CD4-positive, alpha-beta memory T cell (primary cell): ENCODE data around the gene PLA2G4A. TPM values are rescaled to one million over a fixed set of nuclear protein-coding genes. Genes with fewer than 3 reads are reported as not detected.

Source experiments
- CTCF ChIA-PET: fragments of 350-600 bp; sonication (Branson Sonifier 250); formaldehyde crosslinking; loops from one replicate; lab custom pipeline; 2021; ENCODE audit warnings: inconsistent platforms; ENCODE audit not compliant: partially characterized antibody; lab: Charles Lee
- POLR2A ChIA-PET: fragments of 350-600 bp; sonication (Branson Sonifier 250); formaldehyde crosslinking; loops from one replicate; lab custom pipeline; 2021; ENCODE audit not compliant: partially characterized antibody; lab: Charles Lee
- DNase-seq, 5 donors: peaks; one replicate each; pipeline versions ENCODE4 v3.0.0 to v3.0.0-alpha.2; 2020 to 2022; ENCODE audit warnings: mixed read lengths in 1 of 5
- H3K27ac ChIP-seq: one replicate; pipeline ENCODE4 v1.7.0; 2013; ENCODE audit warnings: low read depth, low read length
- H3K27me3 ChIP-seq: 2 replicates; pipeline ENCODE4 v1.7.0; 2013; ENCODE audit warnings: mild to moderate bottlenecking, low read length, moderate library complexity; ENCODE audit not compliant: insufficient read depth
- H3K36me3 ChIP-seq: 2 replicates; pipeline ENCODE4 v1.7.0; 2013; ENCODE audit warnings: mild to moderate bottlenecking, low read length, moderate library complexity; ENCODE audit not compliant: insufficient read depth
- H3K4me1 ChIP-seq: 2 replicates; pipeline ENCODE4 v1.7.0; 2013; ENCODE audit warnings: mild to moderate bottlenecking, low read length, moderate library complexity; ENCODE audit not compliant: insufficient read depth
- H3K4me3 ChIP-seq, 2 donors: one replicate each; pipeline ENCODE4 v1.7.0; 2013; ENCODE audit warnings: low read length in 2 of 2, mild to moderate bottlenecking in 1 of 2
- H3K9me3 ChIP-seq, 2 donors: one replicate each; pipeline ENCODE4 v1.7.0; 2013; ENCODE audit warnings: low read length in 2 of 2, control low read depth in 1 of 2; ENCODE audit not compliant: control insufficient read depth in 1 of 2
- H3K27ac Mint-ChIP-seq, 7 donors: one replicate each; pipeline ENCODE4 v1.8.0; 2020 to 2021; ENCODE audit warnings: mixed read lengths in 7 of 7, mild to moderate bottlenecking in 6 of 7, inconsistent platforms in 3 of 7, moderate library complexity in 3 of 7
- H3K27me3 Mint-ChIP-seq, 2 donors: one replicate each; pipeline ENCODE4 v1.8.0; 2020 to 2021; ENCODE audit warnings: mixed read lengths in 2 of 2
- H3K36me3 Mint-ChIP-seq, 2 donors: one replicate each; pipeline ENCODE4 v1.8.0; 2020 to 2021; ENCODE audit warnings: mixed read lengths in 2 of 2, inconsistent platforms in 1 of 2, mild to moderate bottlenecking in 1 of 2
- H3K4me1 Mint-ChIP-seq, 4 donors: one replicate each; pipeline ENCODE4 v1.8.0; 2020 to 2021; ENCODE audit warnings: mixed read lengths in 4 of 4, mild to moderate bottlenecking in 1 of 4
- H3K4me3 Mint-ChIP-seq, 8 donors: one replicate each; pipeline ENCODE4 v1.8.0; 2020 to 2021; ENCODE audit warnings: mixed read lengths in 8 of 8, mild to moderate bottlenecking in 7 of 8, moderate library complexity in 6 of 8, inconsistent platforms in 3 of 8
- H3K9me3 Mint-ChIP-seq, 8 donors: one replicate each; pipeline ENCODE4 v1.8.0; 2020 to 2021; ENCODE audit warnings: mixed read lengths in 8 of 8, mild to moderate bottlenecking in 5 of 8, inconsistent platforms in 3 of 8, moderate library complexity in 1 of 8
- intact Hi-C: fragments of 100-400 bp; cut with micrococcal nuclease; formaldehyde crosslinking; loops from one replicate; pipeline ENCODE4 v1.15.1; 2023
- polyA plus RNA-seq, 2 donors: library from polyadenylated mRNA; unstranded; fragments of 300-500 nt; fragmentation: Illumina TruSeq; gene quantifications; one replicate each; pipeline ENCODE4 v1.2.3, GENCODE V29; 2021
- total RNA-seq, 2 experiments: library from RNA; stranded (reverse); gene quantifications; one replicate each; pipeline ENCODE4 v1.2.3, GENCODE V29; 2021

Gene PLA2G4A
- total RNA-seq, result under 1 TPM; 0.25 to 0.32 TPM
- not detected for polyA plus RNA-seq

DNA sequence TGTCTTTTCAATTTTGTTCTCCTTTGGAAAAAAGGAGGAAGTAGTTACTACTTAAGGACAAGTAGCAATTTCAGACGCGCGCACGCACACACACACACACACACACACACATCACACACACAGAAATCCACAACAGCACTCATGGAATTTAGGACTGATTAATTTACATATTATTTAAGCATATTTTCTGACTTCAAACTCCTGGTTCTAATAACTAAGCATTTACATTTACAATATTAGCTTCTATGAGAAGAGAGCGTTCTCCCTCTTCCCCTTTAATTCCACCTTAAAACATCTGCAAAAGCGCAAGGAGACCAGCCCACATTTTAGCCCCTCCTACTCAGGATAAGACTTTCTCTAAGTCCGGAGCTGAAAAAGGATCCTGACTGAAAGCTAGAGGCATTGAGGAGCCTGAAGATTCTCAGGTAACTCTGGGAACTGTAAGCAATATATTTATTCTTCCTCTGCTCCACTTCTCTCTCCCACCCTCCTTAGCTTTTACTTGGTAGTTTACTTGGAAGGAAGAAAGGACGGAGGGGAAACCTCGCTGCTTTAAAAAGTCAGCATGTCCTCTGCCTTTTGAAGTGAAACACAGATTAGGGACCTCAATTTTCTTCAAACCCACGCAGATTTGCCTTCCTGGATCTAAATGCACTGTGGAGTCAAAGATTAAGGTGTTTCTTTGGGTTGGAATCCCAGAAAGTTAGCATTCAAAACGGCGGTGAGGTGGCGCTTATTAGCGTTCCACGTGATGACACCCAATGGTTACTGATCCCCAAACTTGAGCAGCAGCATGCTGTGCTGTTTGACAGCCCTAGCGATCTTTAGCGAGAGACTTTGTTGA lies at the start of gene PLA2G4A:
Gene PLA2G4A (plus strand): TSS at position 339 of the 844 bp plus-strand sequence. CDS start 25,406 bp downstream, outside the sequence.
- Histone ChIP-seq H3K9me3 (no peaks in the 10 kb centered on the region), H3K27ac (no peak within 1 kb of the TSS), H3K27me3 (no peaks in the 10 kb centered on the region), H3K4me3 (no peak within 1 kb of the TSS), H3K4me1 (no peaks in the 10 kb centered on the region), H3K36me3 (no peaks in the 10 kb centered on the region)
- Mint-ChIP-seq H3K36me3 (no peaks in the 10 kb centered on the region), H3K27me3 (peaks cover 2% of the 10 kb centered on the region in 2 donors), H3K27ac (peak within 1 kb of the TSS in 1 of 7 donors; percentile 19), H3K4me1 (peaks cover 7 to 14% (median 9%) of the 10 kb centered on the region in 4 donors), H3K9me3 (peaks cover 0 to 7% (median 0%) of the 10 kb centered on the region in 8 donors), H3K4me3 (peak within 1 kb of the TSS; percentile 66 to 85 (median 78))
- peak in 4 of 5 donors; percentile 4 to 10 (median 7) for DNase-seq
- intact Hi-C loops, result no loop called here
- ChIA-PET POLR2A (no interaction called here), CTCF (no interaction called here)

GRCh38 chr1:186780076-186780475 lies 48.7 kb upstream of the PLA2G4A start:
- no peaks in the 10 kb centered on the region for H3K27me3 Mint-ChIP-seq
- no peak overlapping the region for H3K27ac Mint-ChIP-seq
- H3K9me3 Mint-ChIP-seq, result peaks cover 0 to 4% (median 0%) of the 10 kb centered on the region in 8 donors
- Histone ChIP-seq H3K36me3 (no peaks in the 10 kb centered on the region), H3K27me3 (no peaks in the 10 kb centered on the region), H3K4me3 (no peak overlapping the region), H3K9me3 (no peaks in the 10 kb centered on the region), H3K4me1 (no peaks in the 10 kb centered on the region), H3K27ac (no peak overlapping the region)
- no peak for DNase-seq
- H3K36me3 Mint-ChIP-seq, result no peaks in the 10 kb centered on the region
- no peak overlapping the region for H3K4me3 Mint-ChIP-seq
- ChIA-PET POLR2A (no interaction called here), CTCF (no interaction called here)
- H3K4me1 Mint-ChIP-seq, result peaks cover 0 to 1% (median 0%) of the 10 kb centered on the region in 4 donors
- intact Hi-C loops, result no loop called here

DNA sequence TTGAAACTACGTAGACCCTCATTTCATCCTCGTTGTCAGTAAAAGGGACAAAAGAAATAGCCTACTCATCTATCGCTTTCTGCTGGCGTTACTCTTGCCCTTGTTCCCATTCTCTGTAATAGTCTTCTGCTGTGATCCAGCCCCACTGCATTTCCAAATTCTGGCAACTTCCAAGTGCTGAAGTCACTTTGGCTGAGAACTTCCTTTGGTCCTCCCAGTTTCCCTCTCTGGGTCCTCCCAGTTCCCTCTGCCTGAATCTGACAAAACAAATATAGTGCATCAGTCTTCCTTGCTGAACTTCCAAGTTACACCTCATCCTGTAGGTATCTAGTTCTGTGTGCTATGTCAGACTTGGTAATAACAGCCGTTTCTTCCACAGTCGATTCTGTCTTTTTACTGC lies 47.0 kb upstream of the PLA2G4A start:
- Mint-ChIP-seq H3K4me1 (no peaks in the 10 kb centered on the region), H3K27me3 (no peaks in the 10 kb centered on the region), H3K36me3 (no peaks in the 10 kb centered on the region), H3K9me3 (peaks cover 0 to 4% (median 0%) of the 10 kb centered on the region in 8 donors), H3K27ac (no peak overlapping the region), H3K4me3 (no peak overlapping the region)
- Histone ChIP-seq H3K4me3 (no peak overlapping the region), H3K27me3 (no peaks in the 10 kb centered on the region), H3K27ac (no peak overlapping the region), H3K9me3 (no peaks in the 10 kb centered on the region), H3K4me1 (no peaks in the 10 kb centered on the region), H3K36me3 (no peaks in the 10 kb centered on the region)
- no peak for DNase-seq
- CTCF ChIA-PET, result no interaction called here
- intact Hi-C loops, result no loop called here
- POLR2A ChIA-PET, result no interaction called here

DNA sequence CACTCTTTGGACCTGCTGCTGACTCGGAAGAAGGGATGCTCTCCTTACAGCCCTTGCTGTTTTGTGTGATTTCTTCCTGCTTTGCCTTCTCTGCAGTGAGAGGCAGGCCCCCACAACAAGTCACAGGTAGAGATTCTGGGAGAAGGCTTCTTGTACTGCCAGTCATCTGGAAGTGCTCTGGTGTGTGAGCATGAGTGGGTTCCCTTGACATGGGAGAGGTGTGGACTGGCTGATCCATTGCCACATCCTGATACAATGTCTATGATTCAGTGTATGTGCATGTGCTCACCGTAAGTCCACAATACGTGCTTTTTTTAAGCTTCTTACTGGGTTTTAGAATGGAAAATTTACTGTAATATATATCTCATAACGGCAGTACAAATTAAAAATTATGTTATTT lies 46.0 kb upstream of the PLA2G4A start:
- ChIA-PET CTCF (no interaction called here), POLR2A (no interaction called here)
- Mint-ChIP-seq H3K27me3 (no peaks in the 10 kb centered on the region), H3K4me1 (no peaks in the 10 kb centered on the region), H3K27ac (no peak overlapping the region), H3K4me3 (no peak overlapping the region), H3K36me3 (no peaks in the 10 kb centered on the region), H3K9me3 (peaks cover 0 to 4% (median 0%) of the 10 kb centered on the region in 8 donors)
- Histone ChIP-seq H3K4me3 (no peak overlapping the region), H3K4me1 (no peaks in the 10 kb centered on the region), H3K9me3 (no peaks in the 10 kb centered on the region), H3K27ac (no peak overlapping the region), H3K27me3 (no peaks in the 10 kb centered on the region), H3K36me3 (no peaks in the 10 kb centered on the region)
- intact Hi-C loops, result no loop called here
- DNase-seq, result no peak

GRCh38 chr1:186783193-186783592 lies 45.6 kb upstream of the PLA2G4A start:
- H3K9me3 ChIP-seq, result no peaks in the 10 kb centered on the region
- no peaks in the 10 kb centered on the region for H3K4me1 Mint-ChIP-seq
- CTCF ChIA-PET, result no interaction called here
- no peaks in the 10 kb centered on the region for H3K27me3 ChIP-seq
- no peak for DNase-seq
- H3K27ac ChIP-seq, result no peak overlapping the region
- H3K36me3 ChIP-seq, result no peaks in the 10 kb centered on the region
- POLR2A ChIA-PET, result no interaction called here
- H3K27ac Mint-ChIP-seq, result no peak overlapping the region
- no peaks in the 10 kb centered on the region for H3K36me3 Mint-ChIP-seq
- no peaks in the 10 kb centered on the region for H3K4me1 ChIP-seq
- no peaks in the 10 kb centered on the region for H3K27me3 Mint-ChIP-seq
- H3K4me3 Mint-ChIP-seq, result no peak overlapping the region
- peaks cover 0 to 4% (median 0%) of the 10 kb centered on the region in 8 donors for H3K9me3 Mint-ChIP-seq
- no peak overlapping the region for H3K4me3 ChIP-seq
- intact Hi-C loops, result no loop called here

DNA sequence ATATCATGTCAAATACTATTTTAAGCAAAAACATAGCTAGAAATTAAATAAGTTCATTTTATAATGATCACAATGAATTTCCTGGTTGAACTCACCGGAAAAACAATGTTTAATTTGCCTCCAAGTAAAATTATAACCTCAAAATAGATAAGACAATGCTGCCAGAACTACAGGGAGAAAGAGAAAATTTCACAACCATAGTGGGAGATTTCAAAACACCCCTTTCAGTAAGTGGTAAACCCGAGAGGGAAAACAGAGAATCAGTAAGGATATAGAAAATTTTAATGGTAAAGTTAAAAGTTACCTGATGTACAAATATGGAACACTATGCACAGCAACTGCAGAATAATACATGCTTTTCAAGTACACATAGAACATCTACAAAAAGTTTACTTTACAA lies 43.2 kb upstream of the PLA2G4A start:
- ChIA-PET POLR2A (no interaction called here), CTCF (no interaction called here)
- no peaks in the 10 kb centered on the region for H3K9me3 ChIP-seq
- Mint-ChIP-seq H3K27me3 (no peaks in the 10 kb centered on the region), H3K27ac (no peak overlapping the region), H3K9me3 (peaks cover 0 to 3% (median 0%) of the 10 kb centered on the region in 8 donors), H3K36me3 (no peaks in the 10 kb centered on the region), H3K4me1 (no peaks in the 10 kb centered on the region), H3K4me3 (no peak overlapping the region)
- H3K36me3 ChIP-seq, result no peaks in the 10 kb centered on the region
- H3K4me3 ChIP-seq, result no peak overlapping the region
- DNase-seq, result no peak
- H3K27ac ChIP-seq, result no peak overlapping the region
- intact Hi-C loops, result no loop called here
- no peaks in the 10 kb centered on the region for H3K4me1 ChIP-seq
- no peaks in the 10 kb centered on the region for H3K27me3 ChIP-seq

DNA sequence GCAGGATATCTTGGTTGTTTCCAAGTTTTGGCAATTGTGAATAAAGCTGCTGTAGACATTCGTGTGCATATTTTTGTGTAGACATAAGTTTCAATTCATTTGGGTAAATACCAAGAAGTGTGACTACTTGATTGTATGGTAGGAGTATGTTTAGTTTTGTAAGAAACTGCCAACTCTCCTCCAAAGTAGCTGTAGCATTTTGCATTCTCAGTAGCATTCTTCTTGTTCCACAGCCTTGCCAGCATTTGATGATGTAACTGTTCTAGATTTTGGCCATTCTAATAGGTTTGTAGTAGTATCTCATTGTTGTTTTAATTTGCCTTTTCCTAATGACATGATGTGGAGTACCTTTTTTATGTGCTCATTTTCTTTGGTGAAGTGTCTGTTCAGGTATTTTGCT lies 38.6 kb upstream of the PLA2G4A start:
- H3K4me1 ChIP-seq, result no peaks in the 10 kb centered on the region
- CTCF ChIA-PET, result no interaction called here
- no peak for DNase-seq
- H3K36me3 ChIP-seq, result no peaks in the 10 kb centered on the region
- H3K4me3 Mint-ChIP-seq, result no peak overlapping the region
- H3K27ac ChIP-seq, result no peak overlapping the region
- no peaks in the 10 kb centered on the region for H3K27me3 Mint-ChIP-seq
- no peak overlapping the region for H3K4me3 ChIP-seq
- POLR2A ChIA-PET, result no interaction called here
- H3K27ac Mint-ChIP-seq, result no peak overlapping the region
- H3K36me3 Mint-ChIP-seq, result no peaks in the 10 kb centered on the region
- H3K9me3 Mint-ChIP-seq, result peaks cover 0 to 3% (median 0%) of the 10 kb centered on the region in 8 donors
- no peaks in the 10 kb centered on the region for H3K27me3 ChIP-seq
- no peaks in the 10 kb centered on the region for H3K9me3 ChIP-seq
- H3K4me1 Mint-ChIP-seq, result no peaks in the 10 kb centered on the region
- intact Hi-C loops, result no loop called here
